Measurements from ENCODE around the gene SLC8B1.

GRCh38 chr12:113257564-113257963, 77.3 kb downstream of the SLC8B1 start:
- TF ChIP-seq CTCF (conservative IDR thresholded peaks at IDR 0.05; ENCODE audit: low read depth, low read length) (no peak), EZH2 (IDR thresholded peaks at IDR 0.05; ENCODE audit: borderline replicate concordance, low read depth, low read length, poor library complexity, severe bottlenecking) (no peak)
